NK-92 (cell line): ENCODE measurements around the gene VWA7.
A peak's percentile ranks its signal among the peaks of the same experiment; 100 is the strongest.

Experiments
- DNase-seq: peaks from one replicate; lab custom pipeline; 2025; ENCODE audit not compliant: unreplicated experiment; lab: John Stamatoyannopoulos, UW

Gene VWA7

DNA sequence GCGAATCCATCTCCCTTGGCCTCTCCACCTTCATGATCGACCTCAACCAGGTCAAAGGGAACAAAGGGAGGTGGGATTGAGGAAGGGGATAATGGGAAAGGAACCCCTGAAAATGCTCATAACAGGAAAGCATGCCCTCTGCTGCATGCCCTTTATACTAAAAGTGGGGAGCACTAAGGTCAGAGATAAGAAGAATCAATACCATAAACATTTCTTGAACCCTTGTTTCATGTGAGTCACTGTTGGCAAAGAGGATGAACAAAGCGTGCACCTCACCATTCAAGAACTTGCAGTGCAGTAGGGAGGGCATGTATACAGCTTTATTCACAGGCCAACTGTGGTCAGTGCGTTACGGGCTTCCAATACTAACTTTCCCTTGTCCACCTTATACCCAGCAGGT is 16.3 kb downstream of the VWA7 start:
- no peak for DNase-seq

DNA sequence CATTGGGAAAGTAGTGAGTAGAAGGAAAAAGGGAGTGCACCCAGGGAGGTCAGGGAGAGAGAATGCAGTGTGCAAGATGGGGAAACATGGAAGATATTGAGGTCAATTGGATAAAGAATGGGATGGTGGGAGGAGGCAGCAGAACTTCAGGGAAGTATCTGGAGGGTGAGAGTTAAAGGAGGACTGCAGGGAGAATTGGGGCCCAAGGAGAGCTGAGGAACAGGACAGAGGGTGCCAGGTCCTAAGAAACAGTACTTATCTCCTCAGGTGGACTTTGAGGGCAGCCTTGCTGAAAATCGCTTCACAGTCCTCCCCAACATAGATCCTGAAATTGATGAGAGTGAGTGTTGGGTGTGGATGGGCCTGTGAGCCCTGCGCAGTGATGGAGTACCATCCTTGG is 18.8 kb downstream of the VWA7 start:
- DNase-seq: no peak

DNA sequence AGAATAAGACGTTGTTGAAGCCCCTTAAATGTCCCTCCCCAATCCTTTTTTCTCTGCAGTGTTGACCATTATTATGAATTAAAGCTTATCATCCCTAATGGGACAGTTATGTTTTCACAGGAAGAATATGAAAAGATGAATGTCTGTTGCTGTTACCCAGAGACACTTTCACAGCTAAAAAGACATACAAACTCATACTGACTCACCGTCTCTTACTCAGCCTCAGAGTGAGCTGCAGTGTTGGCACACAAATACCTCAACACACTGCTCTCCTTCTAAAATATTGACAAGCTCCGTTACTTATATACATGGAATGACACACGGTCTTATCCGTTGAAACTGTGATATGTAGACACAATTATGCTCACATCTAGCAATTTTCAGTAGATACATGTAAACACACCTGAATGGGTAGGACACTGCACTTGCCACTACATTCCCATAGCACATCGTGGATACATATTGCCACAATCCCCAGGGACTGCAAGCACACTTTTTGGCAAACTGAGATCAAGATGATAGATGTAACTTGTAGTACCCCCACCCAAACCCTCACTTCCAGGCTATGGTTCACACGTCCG is 24.3 kb downstream of the VWA7 start:
- DNase-seq: no peak

DNA sequence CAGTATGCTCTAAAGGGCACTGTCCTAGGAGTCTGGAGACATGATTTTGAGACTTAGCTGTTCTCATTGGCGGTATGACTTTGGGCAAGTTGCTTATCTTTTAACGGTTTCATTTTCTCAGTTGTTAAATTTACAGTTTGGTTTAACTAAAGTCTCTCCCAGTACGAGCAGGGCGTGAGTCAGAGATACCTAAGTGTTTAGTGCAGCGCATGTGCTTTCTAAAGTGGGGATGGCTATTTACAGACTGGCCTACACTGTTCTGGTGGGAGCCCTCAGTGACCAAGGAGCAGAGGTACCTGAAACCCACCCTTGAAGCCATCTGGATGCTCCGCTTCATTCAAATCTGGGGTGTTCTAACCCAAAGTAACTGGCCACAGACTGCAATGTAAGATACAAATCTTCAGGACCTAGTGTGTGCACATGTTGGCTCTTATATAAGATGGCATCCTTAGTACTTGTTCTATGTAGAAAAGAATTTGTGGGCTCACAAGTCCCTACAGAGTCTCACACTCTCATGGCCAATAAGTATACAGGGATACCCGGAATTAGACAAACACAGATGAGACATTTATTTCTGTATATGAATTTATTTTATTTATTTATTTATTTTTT is 26.6 kb downstream of the VWA7 start:
- DNase-seq: no peak

DNA sequence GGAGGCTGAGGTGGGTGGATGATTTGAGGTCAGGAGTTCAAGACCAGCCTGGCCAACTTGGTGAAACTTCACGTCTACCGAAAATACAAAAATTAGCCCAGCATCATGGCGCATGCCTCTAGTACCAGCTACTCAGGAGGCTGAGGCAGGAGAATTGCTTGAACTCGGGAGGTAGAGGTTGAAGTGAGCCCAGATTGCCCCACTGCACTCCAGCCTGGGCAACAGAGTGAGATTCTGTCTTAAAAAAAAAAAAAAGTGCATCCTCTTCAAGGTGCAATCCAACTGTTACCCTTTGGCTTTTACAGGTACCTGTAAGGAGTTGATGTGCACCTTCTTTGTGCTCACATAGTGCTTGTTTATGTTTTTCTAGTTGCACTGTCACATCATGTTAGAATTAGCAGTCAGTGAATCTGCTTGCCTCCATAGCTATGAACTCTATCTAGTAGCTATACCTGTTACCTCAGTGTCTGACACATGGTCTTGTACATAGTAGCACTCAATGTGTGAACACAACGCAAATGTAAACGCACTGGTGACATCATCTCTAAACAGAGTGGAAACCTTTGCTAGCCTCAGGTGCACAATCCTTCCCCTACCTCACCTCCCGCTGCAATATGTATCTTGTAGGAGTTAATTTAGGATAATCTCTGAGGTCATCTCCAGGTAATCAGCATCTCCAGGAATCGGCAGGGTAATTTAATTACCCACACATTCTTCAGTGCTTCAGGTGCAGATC is 27.7 kb downstream of the VWA7 start:
- no peak for DNase-seq

DNA sequence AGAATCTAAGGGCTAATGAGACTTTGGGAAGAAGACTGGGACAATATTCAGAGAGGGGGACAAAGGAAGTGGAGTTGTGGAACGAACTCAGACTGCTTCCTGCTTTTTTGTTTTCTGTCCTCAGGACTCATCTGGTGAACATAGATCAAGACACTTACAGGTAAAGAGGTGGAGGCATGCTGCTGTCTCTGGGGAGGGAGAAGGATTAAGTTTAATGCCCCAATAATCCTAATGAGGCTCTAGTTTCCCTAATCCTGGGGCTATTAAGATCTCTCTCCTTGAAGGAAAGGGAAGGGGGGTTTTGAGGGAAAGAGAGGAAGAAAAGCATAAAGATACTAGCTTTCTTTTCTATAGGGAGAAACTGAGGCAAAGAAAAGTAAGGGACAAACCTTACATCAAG is 32.7 kb downstream of the VWA7 start:
- DNase-seq: no peak

DNA sequence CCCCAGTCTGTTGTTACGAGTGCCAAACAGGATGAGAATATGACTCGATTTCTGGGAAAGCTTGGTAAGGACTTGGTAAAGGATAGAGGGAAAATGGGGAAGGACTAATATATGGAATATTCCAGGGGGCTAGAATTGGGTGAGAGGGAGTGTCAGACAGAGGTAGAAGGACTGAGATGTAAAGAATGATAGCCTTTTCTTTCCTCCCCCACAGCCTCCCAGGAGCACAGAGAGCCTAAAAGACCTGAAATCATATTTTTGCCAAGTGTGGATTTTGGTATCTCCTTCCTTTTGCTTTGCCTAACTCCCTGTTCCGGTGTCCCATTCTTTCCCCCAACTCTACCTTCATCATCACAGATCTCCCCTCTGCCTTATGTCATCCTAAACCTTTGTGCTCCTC is 34.2 kb downstream of the VWA7 start:
- no peak for DNase-seq

DNA sequence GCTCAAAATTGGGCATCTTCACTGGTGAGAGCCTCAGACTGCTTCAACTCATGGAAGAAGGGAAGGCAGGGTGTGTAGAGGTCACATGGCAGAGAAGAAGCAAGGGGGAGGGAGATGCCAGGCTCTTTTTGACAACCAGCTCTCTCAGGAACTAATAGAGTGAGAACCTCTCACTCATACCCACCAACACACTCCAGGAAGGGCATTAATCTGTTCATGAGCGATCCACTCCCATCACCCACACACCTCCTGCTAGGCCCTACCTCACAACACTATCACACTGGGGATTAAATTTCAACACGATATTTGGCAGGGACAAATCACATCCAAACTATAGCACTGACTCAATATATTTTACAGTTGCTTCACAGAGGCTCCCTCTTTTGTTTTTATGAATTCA is 35.3 kb downstream of the VWA7 start:
- no peak for DNase-seq

DNA sequence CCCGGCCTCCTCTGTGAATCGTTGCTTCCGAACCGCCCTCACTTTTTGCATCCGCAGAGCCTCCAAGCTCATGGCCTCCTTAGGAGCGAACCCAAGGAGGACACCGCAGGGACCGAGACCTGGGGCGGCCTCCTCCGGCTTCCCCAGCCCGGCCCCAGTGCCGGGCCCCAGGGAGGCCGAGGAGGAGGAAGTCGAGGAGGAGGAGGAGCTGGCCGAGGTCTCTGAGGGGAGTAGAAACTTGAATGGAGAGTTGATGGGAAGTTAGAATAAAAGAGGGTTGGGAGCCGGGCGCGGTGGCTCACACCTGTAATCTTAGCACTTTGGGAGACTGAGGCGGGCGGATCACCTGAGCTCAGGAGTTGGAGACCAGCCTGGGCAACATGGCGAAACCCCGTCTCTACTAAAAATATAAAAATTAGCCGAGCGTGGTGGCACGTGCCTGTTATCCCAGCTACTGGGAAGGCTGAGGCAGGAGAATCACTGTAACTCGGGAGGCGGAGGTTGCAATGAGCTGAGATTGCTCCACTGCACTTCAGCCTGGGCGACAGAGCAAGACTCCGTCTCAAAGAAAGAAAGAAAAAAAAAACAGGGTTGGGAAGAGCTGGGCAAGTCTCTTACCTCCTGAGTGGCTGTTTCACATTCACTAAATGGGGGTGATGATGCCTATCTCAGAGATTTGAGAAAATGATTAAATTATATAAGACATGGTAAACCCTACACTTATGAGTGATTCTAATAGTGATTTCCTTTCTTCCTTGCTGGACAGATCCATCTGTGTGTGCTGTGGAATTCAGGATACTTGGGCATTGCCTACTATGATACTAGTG is 36.5 kb downstream of the VWA7 start:
- DNase-seq: no peak

DNA sequence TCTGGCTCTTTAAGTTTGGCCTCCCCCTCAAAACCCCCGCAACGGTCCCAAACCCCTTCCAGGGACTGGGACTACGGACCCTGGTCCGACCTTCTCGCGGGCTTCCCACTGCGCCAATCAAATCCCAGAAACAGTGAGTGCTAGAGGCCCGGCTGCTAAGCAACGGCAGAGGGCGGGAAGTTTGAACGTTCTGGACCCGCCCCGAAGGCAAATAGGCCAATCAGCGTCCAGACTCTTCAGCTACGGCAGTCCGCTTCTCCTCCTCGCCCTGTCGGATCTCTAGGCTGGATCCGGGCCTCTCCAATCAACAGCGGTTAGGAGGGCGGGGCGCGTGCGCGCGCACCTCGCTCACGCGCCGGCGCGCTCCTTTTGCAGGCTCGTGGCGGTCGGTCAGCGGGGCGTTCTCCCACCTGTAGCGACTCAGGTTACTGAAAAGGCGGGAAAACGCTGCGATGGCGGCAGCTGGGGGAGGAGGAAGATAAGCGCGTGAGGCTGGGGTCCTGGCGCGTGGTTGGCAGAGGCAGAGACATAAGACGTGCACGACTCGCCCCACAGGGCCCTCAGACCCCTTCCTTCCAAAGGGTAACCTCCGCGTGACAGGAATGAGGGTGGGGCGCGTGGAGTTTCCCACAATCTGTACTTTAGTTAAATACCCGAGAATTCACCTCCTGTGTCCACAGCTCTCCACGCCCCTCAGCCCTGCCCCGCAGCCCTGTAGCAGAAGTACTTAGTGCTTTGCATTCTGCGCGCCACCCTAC is 37.3 kb downstream of the VWA7 start, which contains the start of gene MSH5:
TSS of gene MSH5 (plus strand) at position 367 of the 758 bp plus-strand sequence. CDS start 462 bp downstream, outside the sequence.
- DNase-seq: peak; percentile 69

DNA sequence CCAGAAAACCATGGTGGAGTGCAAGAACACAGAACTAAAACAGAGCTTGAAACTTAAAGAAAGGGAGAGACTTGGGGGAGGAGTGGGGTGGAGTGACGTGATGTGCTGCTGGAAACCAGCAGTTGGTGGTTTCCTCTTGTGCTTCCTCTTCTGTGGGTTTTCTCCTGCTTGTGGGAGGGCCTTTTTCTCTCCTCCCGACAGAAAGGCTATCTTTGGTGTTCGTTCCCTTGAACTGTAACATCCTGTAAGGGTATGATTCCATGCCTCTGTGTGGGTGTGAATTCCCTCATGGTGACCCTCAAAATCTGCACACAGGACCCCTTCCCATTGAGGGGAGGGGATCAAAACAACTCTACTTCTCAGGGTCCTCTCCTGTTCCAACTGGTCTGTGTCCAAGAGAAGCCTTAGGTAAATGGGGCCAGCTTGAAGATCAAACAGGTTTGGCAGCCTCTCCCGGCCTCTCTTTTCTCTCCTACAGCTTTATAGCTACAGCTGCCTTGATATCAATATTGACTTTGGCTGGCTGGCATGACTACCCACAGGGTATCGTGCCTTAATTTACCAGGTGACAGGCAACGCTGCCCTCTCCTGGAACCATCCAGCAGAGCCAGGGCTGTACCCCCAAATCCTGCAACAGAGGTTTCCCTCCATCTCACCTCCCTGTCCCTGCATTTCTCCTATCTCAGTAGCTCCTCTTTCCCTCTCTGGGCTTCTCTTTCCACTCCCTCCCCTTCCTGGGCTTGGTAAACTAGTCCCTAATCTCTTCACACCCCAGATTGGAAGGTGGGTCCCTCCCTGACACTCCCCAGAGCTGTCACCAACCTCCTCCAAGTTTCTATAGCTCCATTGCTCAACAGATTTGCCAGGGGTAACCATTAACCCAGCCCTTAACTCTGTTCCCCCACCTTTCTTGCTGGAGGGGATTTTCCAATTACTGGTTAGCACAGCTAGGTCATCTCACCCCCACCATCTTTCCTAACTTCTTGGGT is 38.8 kb downstream of the VWA7 start:
- no peak for DNase-seq

DNA sequence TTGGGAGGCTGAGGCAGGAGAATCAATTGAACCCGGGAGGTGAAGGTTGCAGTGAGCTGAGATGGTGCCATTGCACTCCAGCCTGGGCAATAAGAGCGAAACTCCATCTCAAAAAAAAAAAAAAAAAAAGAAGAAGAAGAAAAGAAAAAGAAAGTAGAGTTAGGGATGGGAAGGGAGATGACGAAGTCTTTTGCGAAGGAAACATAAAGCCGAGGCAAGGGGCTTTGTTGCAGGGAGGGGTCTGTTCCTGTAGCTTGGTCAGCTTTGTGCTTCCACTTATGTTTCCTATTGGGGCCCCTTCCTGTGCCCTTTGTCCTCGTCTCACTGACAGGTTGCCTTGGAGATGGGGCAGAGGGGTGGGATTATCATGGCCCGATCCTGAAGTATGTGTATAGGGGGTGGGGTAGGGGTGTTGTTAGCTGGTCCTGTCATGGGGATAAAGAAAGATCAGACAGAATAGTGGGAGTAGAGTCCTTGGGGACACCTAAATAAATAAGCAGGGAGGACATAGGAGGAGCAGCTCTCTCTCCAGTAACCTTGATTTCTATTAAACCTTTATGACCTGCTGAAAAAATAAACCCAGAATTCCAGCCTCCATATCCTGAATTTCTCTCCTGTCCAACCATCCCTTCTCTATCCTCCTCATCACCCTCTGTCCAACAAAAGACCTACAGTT is 39.7 kb downstream of the VWA7 start:
- no peak for DNase-seq

DNA sequence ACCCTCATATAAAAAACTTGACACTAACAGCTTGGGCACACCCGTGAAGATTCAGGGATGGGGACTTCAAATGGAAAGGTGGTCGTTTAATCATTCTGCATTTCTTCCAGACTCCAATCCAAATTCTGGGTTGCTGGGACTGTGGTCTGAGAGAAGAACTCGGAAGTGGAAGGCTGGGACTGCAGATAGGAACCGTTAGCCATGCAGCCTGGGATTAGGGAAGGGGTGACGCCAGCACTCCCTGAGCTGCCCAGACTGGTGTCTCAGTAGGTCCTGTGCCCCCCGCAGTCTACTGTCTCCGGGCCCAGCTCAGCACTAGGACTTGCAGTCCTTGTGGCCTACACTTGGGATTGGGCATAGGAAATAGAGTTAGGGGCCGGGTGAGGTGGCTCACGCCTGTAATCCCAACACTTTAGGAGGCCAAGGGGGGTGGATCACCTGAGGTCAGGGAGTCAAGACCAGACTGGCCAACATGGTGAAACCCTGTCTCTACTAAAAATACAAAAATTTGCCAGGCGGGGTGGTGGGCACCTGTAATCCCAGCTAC is 40.3 kb downstream of the VWA7 start:
- DNase-seq: no peak

DNA sequence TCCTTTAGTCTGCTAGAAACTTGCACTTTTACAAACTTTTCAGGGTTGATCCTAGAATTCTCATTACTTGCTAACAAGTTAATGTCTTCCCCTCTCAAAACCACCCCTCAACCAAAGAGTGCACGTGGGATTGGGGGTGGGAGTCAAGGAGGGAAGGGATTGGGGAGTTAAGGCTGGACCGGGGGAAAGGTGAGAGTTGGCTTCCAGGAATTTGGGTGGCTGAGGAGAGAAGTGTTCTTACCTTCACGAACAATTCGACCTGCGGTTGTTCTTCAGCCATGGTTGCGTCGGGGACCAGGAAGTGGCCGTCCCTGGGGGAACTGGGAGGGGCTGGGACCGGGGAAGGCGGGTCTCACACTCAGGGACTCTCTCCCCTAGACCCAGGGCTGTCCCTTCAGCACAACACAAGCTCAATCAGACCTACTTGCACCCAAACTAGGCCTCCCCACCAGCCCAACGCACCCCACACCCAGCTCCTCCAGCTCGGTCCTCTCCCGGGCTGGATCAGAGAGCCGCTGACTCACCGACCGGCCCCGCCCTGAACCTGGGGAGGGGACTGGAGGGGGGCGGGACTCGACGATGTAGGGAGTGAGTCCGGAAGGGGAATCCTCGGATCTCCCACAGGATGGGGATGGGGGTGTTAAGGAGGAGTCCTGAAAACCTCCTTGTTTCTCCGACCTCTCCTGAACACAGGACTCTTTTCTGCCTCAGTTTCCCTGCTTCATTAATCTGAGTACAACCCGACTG is 40.9 kb downstream of the VWA7 start, which contains the start of gene CLIC1:
TSS of gene CLIC1 (minus strand) at position 510 of the 747 bp plus-strand sequence. CDS start at position 280, 230 bp downstream.
- DNase-seq: no peak

DNA sequence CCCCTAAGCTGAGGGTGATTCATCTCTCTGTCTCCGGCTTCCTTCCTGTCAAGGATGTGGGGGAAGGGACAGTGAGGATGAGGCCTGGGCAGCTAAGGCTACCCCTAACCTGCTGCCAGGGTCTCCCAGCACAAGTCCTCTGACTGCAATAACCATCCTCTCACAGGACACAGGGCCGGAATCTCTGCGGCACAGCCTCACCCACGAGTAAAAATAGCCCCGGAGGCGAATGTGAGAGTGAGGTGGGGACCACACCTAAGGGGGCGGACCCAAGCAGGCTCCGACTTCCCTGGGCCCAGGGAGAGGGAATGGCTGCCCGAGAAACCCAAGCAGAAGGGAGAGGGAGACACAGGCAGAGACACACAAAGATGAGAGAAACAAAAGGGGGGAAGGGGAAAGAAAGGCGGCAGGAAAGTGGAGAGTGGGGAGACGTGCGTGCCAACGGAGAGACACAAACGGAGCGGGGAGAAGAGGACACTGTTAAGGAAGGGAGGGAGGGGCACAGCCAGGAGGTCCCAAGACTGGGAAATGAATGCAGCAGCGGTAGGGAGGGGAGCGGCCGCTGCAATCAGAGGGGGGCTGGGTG is 42.2 kb downstream of the VWA7 start:
- no peak for DNase-seq

DNA sequence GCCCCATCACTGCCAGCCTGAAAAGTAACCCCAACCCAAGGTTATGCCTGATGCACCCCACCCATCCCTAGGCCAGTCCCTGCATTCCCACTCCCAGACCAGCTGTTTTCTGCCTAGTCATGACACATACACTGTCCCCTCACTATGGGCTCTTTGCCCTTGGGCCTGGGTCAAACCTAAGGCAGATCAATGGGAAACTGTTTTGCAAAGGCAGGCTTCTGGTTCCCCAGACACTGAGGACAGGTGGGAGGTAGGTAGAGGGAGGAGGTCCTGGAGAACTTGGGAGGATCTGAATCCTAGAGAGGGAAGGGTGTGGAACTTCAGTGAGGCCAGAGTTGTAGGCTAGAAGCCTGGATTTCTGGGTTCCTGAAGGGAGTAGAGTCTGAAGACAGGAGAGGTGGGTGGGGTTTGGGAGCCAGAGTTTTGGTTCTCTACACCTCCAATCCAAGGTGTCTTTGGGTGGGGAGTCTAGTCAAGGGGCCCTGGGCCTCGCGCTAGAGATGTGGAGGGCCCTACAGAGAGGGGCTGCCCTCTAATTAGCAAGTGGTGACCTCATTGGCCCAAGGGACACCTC is 42.8 kb downstream of the VWA7 start:
- no peak for DNase-seq

DNA sequence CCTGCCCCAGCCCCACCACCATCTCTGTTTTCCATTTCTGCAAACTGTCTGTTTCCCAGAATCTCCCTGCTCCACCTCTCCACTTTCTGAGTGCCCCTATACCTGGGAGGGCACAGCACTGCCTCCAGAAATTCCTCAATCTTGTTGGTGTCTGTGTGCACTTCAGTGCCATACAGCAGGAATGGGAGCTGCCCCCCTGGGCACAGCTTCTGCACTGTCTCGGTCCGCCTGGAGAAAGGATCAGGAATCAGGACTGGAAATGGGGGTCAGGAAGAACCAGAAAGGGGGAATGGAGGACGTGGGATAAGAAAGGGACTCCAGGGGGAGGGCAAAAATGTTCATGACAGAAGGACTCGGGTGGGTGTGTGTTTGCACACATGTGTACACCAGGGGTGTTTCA is 43.4 kb downstream of the VWA7 start:
- DNase-seq: no peak
